Neuronal stem cell (in vitro differentiated cells): ENCODE data around the gene TTLL10.

ENCODE experiments used
- DNase-seq: peaks from one replicate; pipeline ENCODE4 v3.0.0-alpha.2; 2013; ENCODE audit warnings: low spot score
- H2AFZ ChIP-seq: one replicate; pipeline ENCODE4 v1.6.1; 2013; ENCODE audit warnings: mild to moderate bottlenecking, low read length, inconsistent platforms
- H2AK5ac ChIP-seq: 2 replicates; pipeline ENCODE4 v1.6.1; 2013; ENCODE audit warnings: low read depth, mild to moderate bottlenecking, inconsistent platforms, low read length, moderate library complexity, mixed read lengths
- H2BK120ac ChIP-seq: 2 replicates; pipeline ENCODE4 v1.6.1; 2013; ENCODE audit warnings: low read depth, mild to moderate bottlenecking, inconsistent platforms, low read length, moderate library complexity, mixed read lengths
- H2BK12ac ChIP-seq: one replicate; pipeline ENCODE4 v1.6.1; 2013; ENCODE audit warnings: low read length, inconsistent platforms
- H2BK15ac ChIP-seq: 2 replicates; pipeline ENCODE4 v1.6.1; 2013; ENCODE audit warnings: mild to moderate bottlenecking, low read length, inconsistent platforms, mixed read lengths
- H2BK5ac ChIP-seq: one replicate; pipeline ENCODE4 v1.6.1; 2013; ENCODE audit warnings: inconsistent platforms, mild to moderate bottlenecking, low read length, moderate library complexity
- H3K14ac ChIP-seq: one replicate; pipeline ENCODE4 v1.6.1; 2013; ENCODE audit warnings: low read length, inconsistent platforms
- H3K18ac ChIP-seq: 2 replicates; pipeline ENCODE4 v1.6.1; 2013; ENCODE audit warnings: low read length, inconsistent platforms
- H3K23ac ChIP-seq: 2 replicates; pipeline ENCODE4 v1.6.1; 2013; ENCODE audit warnings: low read depth, mild to moderate bottlenecking, mixed read lengths, low read length, inconsistent platforms; ENCODE audit not compliant: poor library complexity
- H3K27ac ChIP-seq: replicated peaks from 3 replicates; pipeline ENCODE4 v1.5.1; 2013; ENCODE audit warnings: low read length, inconsistent platforms
- H3K27me3 ChIP-seq, 3 experiments: 2 replicates each; pipeline ENCODE4 v1.6.1; 2013; ENCODE audit warnings: low read length in 3 of 3, mild to moderate bottlenecking in 2 of 3, inconsistent platforms in 1 of 3, low read depth in 1 of 3, mixed read lengths in 1 of 3, moderate library complexity in 1 of 3; ENCODE audit not compliant: control insufficient read depth in 3 of 3, insufficient read depth in 3 of 3
- H3K36me3 ChIP-seq, 2 donors: replicated peaks in 1 of 2; 2 replicates each; pipeline ENCODE4 v1.6.1; 2013; ENCODE audit warnings: low read length in 2 of 2; ENCODE audit not compliant: control insufficient read depth in 2 of 2, insufficient read depth in 2 of 2
- H3K4ac ChIP-seq: 2 replicates; pipeline ENCODE4 v1.6.1; 2013; ENCODE audit warnings: inconsistent platforms, mild to moderate bottlenecking, low read length, moderate library complexity
- H3K4me1 ChIP-seq, 2 donors: 1 replicate in 1 of 2; 2 replicates in 1 of 2; pipeline ENCODE4 v1.6.1; 2013; ENCODE audit warnings: low read length in 2 of 2, low read depth in 1 of 2; ENCODE audit not compliant: control insufficient read depth in 2 of 2, insufficient read depth in 1 of 2
- H3K4me2 ChIP-seq: one replicate; pipeline ENCODE4 v1.6.1; 2013; ENCODE audit warnings: mild to moderate bottlenecking, low read length, inconsistent platforms; ENCODE audit not compliant: insufficient read depth, poor library complexity, severe bottlenecking
- H3K4me3 ChIP-seq, 2 donors: 2 replicates each; pipeline ENCODE4 v1.5.1; 2013; ENCODE audit warnings: low read length in 2 of 2, mild to moderate bottlenecking in 2 of 2, inconsistent platforms in 1 of 2, moderate library complexity in 1 of 2
- H3K79me1 ChIP-seq: one replicate; pipeline ENCODE4 v1.6.1; 2013; ENCODE audit warnings: low read depth, mild to moderate bottlenecking, inconsistent platforms, low read length, moderate library complexity
- H3K9ac ChIP-seq: one replicate; pipeline ENCODE4 v1.6.1; 2013; ENCODE audit warnings: mild to moderate bottlenecking, low read depth, low read length, inconsistent platforms; ENCODE audit not compliant: poor library complexity
- H3K9me3 ChIP-seq, 2 donors: replicated peaks in 1 of 2; 2 replicates each; pipeline versions ENCODE3 to v1.6.1; 2013; ENCODE audit warnings: low read length in 2 of 2, mild to moderate bottlenecking in 2 of 2, inconsistent platforms in 1 of 2, low read depth in 1 of 2, mixed read lengths in 1 of 2, moderate library complexity in 1 of 2; ENCODE audit not compliant: control insufficient read depth in 2 of 2, insufficient read depth in 1 of 2
- H4K8ac ChIP-seq: one replicate; pipeline ENCODE4 v1.6.1; 2013; ENCODE audit warnings: low read depth, mild to moderate bottlenecking, inconsistent platforms, low read length, moderate library complexity
- H4K91ac ChIP-seq: one replicate; pipeline ENCODE4 v1.6.1; 2013; ENCODE audit warnings: low read length, low read depth, mild to moderate bottlenecking, inconsistent platforms; ENCODE audit not compliant: poor library complexity
- WGBS, 2 donors: extraction: QIAGEN DNeasy Blood & Tissue Kit; methylation state at CpG; one replicate each; pipeline ENCODE4 v1.1.7; 2013; ENCODE audit warnings: missing lambda C conversion rate in 2 of 2, mixed read lengths in 1 of 2; ENCODE audit not compliant: insufficient read length in 2 of 2, insufficient replicate concordance in 1 of 2; ENCODE audit errors: extremely low coverage in 2 of 2; 5-methylcytosine and 5-hydroxymethylcytosine counted together

TTLL10 gene

GRCh38 chr1:1241588-1242219 lies 68.0 kb downstream of the TTLL10 start:
- H2AFZ ChIP-seq, result no peak overlapping the region
- H3K23ac ChIP-seq, result no peak overlapping the region
- peaks cover 13 to 38% of the 10 kb centered on the region in 2 donors for H3K4me1 ChIP-seq
- no peak overlapping the region for H2BK12ac ChIP-seq
- no peak overlapping the region for H3K4me3 ChIP-seq
- H3K36me3 ChIP-seq, result no peaks in the 10 kb centered on the region
- H3K9ac ChIP-seq, result peak overlapping the region; percentile 21
- H3K79me1 ChIP-seq, result peaks cover 2% of the 10 kb centered on the region
- H3K9me3 ChIP-seq, result no peaks in the 10 kb centered on the region
- no peak overlapping the region for H3K18ac ChIP-seq
- H3K4me2 ChIP-seq, result no peak overlapping the region
- H3K27ac ChIP-seq, result no peak overlapping the region
- H4K8ac ChIP-seq, result no peak overlapping the region
- H2BK15ac ChIP-seq, result no peak overlapping the region
- no peak overlapping the region for H3K14ac ChIP-seq
- H2BK5ac ChIP-seq, result no peak overlapping the region
- no peak for DNase-seq
- WGBS, 2 donors, result no CpG with 5 or more reads among the region's 26 CpGs
- H4K91ac ChIP-seq, result no peak overlapping the region
- no peak overlapping the region for H2BK120ac ChIP-seq
- peaks cover 0 to 10% (median 9%) of the 10 kb centered on the region in 3 experiments for H3K27me3 ChIP-seq
- no peak overlapping the region for H2AK5ac ChIP-seq
- H3K4ac ChIP-seq, result no peak overlapping the region

- H4K91ac ChIP-seq, result no peak overlapping the region
- WGBS, 2 donors, result no CpG with 5 or more reads among the region's 41 CpGs
- no peak overlapping the region for H2BK15ac ChIP-seq
- no peaks in the 10 kb centered on the region for H3K9me3 ChIP-seq
- no peaks in the 10 kb centered on the region for H3K36me3 ChIP-seq
- H3K9ac ChIP-seq, result no peak overlapping the region
- H2BK120ac ChIP-seq, result no peak overlapping the region
- no peak overlapping the region for H3K4me3 ChIP-seq
- H3K4ac ChIP-seq, result no peak overlapping the region
- peaks cover 2% of the 10 kb centered on the region for H3K79me1 ChIP-seq
- H4K8ac ChIP-seq, result no peak overlapping the region
- H2AFZ ChIP-seq, result no peak overlapping the region
- no peak overlapping the region for H3K18ac ChIP-seq
- peak overlapping the region; percentile 47 for H3K14ac ChIP-seq
- H2BK12ac ChIP-seq, result no peak overlapping the region
- no peak overlapping the region for H3K4me2 ChIP-seq
- H3K27me3 ChIP-seq, result peaks cover 0 to 18% (median 18%) of the 10 kb centered on the region in 3 experiments
- peaks cover 13 to 28% of the 10 kb centered on the region in 2 donors for H3K4me1 ChIP-seq
- H2BK5ac ChIP-seq, result no peak overlapping the region
- no peak overlapping the region for H3K23ac ChIP-seq
- no peak overlapping the region for H2AK5ac ChIP-seq
- DNase-seq, result no peak
- H3K27ac ChIP-seq, result no peak overlapping the region
Measured at GRCh38 chr1:1242461-1243265, 69.0 kb downstream of the TTLL10 start.

- H2BK12ac ChIP-seq, result peak overlapping the region; percentile 10
- peak overlapping the region; percentile 57 for H3K18ac ChIP-seq
- no CpG with 5 or more reads among the region's 23 CpGs for WGBS, 2 donors
- peak overlapping the region; percentile 66 for H2BK5ac ChIP-seq
- H2AK5ac ChIP-seq, result no peak overlapping the region
- no peak overlapping the region for H3K4ac ChIP-seq
- no peak overlapping the region for H3K14ac ChIP-seq
- H3K4me1 ChIP-seq, result peaks cover 10 to 23% of the 10 kb centered on the region in 2 donors
- no peak overlapping the region for H4K8ac ChIP-seq
- H3K27me3 ChIP-seq, result peaks cover 0 to 21% (median 21%) of the 10 kb centered on the region in 3 experiments
- no peak overlapping the region for H3K9ac ChIP-seq
- no peaks in the 10 kb centered on the region for H3K36me3 ChIP-seq
- no peak overlapping the region for H3K4me2 ChIP-seq
- H2AFZ ChIP-seq, result no peak overlapping the region
- no peak overlapping the region for H3K27ac ChIP-seq
- peaks cover 2% of the 10 kb centered on the region for H3K79me1 ChIP-seq
- H2BK120ac ChIP-seq, result no peak overlapping the region
- H3K9me3 ChIP-seq, result no peaks in the 10 kb centered on the region
- no peak for DNase-seq
- no peak overlapping the region for H4K91ac ChIP-seq
- H3K4me3 ChIP-seq, result no peak overlapping the region
- H3K23ac ChIP-seq, result no peak overlapping the region
- H2BK15ac ChIP-seq, result no peak overlapping the region
Measured at GRCh38 chr1:1243266-1243660, 69.6 kb downstream of the TTLL10 start.

DNA sequence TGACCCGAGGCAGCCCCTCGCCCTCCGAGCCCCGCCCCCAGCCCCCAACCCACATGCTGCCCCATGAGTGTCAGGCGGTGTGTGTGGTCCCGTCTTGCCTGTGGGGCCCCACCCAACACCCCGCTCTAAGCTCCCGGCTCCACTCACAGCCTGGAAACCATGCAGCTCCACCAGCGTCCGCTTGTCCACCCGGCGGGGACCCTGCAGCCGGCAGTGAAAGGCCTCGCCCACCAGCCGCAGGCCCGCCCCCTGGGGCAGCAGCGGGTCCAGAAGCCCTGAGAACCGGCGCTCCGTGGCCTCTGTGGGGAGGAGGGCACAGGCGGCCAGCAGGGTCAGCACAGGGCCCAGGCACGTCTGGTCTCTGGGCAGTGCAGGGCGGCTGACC lies 70.1 kb downstream of the TTLL10 start:
- Histone ChIP-seq H3K14ac (no peak overlapping the region), H3K27ac (no peak overlapping the region), H3K4ac (no peak overlapping the region), H2BK120ac (no peak overlapping the region), H3K9ac (no peak overlapping the region), H3K18ac (peak overlapping the region; percentile 28), H2BK15ac (no peak overlapping the region), H3K27me3 (peaks cover 0 to 21% (median 21%) of the 10 kb centered on the region in 3 experiments), H3K23ac (peak overlapping the region; percentile 80), H2AFZ (no peak overlapping the region), H2AK5ac (peak overlapping the region; percentile 40), H3K79me1 (peaks cover 2% of the 10 kb centered on the region), H4K91ac (no peak overlapping the region), H3K4me3 (no peak overlapping the region), H3K4me1 (peaks cover 8 to 23% of the 10 kb centered on the region in 2 donors), H2BK12ac (no peak overlapping the region), H3K9me3 (no peaks in the 10 kb centered on the region), H3K36me3 (no peaks in the 10 kb centered on the region), H2BK5ac (peak overlapping the region; percentile 66), H4K8ac (no peak overlapping the region), H3K4me2 (no peak overlapping the region)
- no CpG with 5 or more reads among the region's 23 CpGs for WGBS, 2 donors
- no peak for DNase-seq
